H1 (cell line): ENCODE measurements around the gene LMTK2.

Experiments
- CHD2 ChIP-seq: IDR thresholded peaks from 2 replicates; pipeline ENCODE4 v1.6.1; 2012; ENCODE audit warnings: low read length, improper control_type of control experiment
- PHF8 ChIP-seq: fragments of 200-600 bp; sonication (generic); conservative IDR thresholded peaks from 2 replicates; pipeline ENCODE4 v1.7.1; 2012; ENCODE audit warnings: low read depth, mild to moderate bottlenecking, inconsistent platforms, low read length, moderate library complexity
- RFX5 ChIP-seq: IDR thresholded peaks from 2 replicates; pipeline ENCODE4 v1.6.1; 2011; ENCODE audit warnings: low read depth, low read length, improper control_type of control experiment, borderline replicate concordance
- RNF2 ChIP-seq: fragments of 200-900, 300-1000 bp; sonication (generic); IDR thresholded peaks from 2 replicates; pipeline ENCODE4 v1.7.1; 2016; ENCODE audit warnings: borderline replicate concordance, low read depth, mild to moderate bottlenecking, antibody characterized with exemption, low read length; ENCODE audit not compliant: poor library complexity, severe bottlenecking; ENCODE audit errors: missing control alignments
- SP1 ChIP-seq: IDR thresholded peaks from 2 replicates; pipeline ENCODE4 v1.6.1; 2011; ENCODE audit warnings: low read depth, low read length
- TF ChIP-seq, protein P1 (sequence below): IDR thresholded peaks from 2 replicates; pipeline ENCODE4 v1.6.1; 2012; ENCODE audit warnings: low read length, inconsistent platforms
- TF ChIP-seq, protein P2 (sequence below), 3 experiments: IDR thresholded peaks; 1 replicate in 2 of 3; 2 replicates in 1 of 3; pipeline versions ENCODE4 v1.5.1 to v1.6.1; 2011; ENCODE audit warnings: low read length in 3 of 3, mild to moderate bottlenecking in 3 of 3, inconsistent platforms in 2 of 3, low read depth in 1 of 3, moderate library complexity in 1 of 3; ENCODE audit not compliant: insufficient read depth in 1 of 3; ENCODE audit errors: control extremely low read depth in 1 of 3

GRCh38 chr7:98235901-98236300 lies 129.2 kb downstream of the LMTK2 start:
- TF ChIP-seq SP1 (no peak), CHD2 (no peak), RNF2 (no peak), RFX5 (no peak), PHF8 (no peak)
- TF ChIP-seq, protein P1, sequence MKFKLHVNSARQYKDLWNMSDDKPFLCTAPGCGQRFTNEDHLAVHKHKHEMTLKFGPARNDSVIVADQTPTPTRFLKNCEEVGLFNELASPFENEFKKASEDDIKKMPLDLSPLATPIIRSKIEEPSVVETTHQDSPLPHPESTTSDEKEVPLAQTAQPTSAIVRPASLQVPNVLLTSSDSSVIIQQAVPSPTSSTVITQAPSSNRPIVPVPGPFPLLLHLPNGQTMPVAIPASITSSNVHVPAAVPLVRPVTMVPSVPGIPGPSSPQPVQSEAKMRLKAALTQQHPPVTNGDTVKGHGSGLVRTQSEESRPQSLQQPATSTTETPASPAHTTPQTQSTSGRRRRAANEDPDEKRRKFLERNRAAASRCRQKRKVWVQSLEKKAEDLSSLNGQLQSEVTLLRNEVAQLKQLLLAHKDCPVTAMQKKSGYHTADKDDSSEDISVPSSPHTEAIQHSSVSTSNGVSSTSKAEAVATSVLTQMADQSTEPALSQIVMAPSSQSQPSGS: no peak
- TF ChIP-seq, protein P2, sequence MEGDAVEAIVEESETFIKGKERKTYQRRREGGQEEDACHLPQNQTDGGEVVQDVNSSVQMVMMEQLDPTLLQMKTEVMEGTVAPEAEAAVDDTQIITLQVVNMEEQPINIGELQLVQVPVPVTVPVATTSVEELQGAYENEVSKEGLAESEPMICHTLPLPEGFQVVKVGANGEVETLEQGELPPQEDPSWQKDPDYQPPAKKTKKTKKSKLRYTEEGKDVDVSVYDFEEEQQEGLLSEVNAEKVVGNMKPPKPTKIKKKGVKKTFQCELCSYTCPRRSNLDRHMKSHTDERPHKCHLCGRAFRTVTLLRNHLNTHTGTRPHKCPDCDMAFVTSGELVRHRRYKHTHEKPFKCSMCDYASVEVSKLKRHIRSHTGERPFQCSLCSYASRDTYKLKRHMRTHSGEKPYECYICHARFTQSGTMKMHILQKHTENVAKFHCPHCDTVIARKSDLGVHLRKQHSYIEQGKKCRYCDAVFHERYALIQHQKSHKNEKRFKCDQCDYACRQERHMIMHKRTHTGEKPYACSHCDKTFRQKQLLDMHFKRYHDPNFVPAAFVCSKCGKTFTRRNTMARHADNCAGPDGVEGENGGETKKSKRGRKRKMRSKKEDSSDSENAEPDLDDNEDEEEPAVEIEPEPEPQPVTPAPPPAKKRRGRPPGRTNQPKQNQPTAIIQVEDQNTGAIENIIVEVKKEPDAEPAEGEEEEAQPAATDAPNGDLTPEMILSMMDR (IDR thresholded peaks at IDR 0.05; ENCODE audit: control extremely low read depth in 1 of 3, insufficient read depth in 1 of 3, low read depth in 1 of 3, low read length in 3 of 3): no peak
